WERI-Rb-1 (cell line): Measurements from ENCODE around the gene RMI2.

Source experiments
- DNase-seq: peaks from one replicate; pipeline ENCODE4 v3.0.0-alpha.2; 2020
- H3K27ac ChIP-seq: fragments of 250-450 bp; sonication (Bioruptor Pico); 2 replicates; pipeline ENCODE4 v1.5.1; 2020; ENCODE audit warnings: mild to moderate bottlenecking, moderate library complexity
- H3K27me3 ChIP-seq: fragments of 250-450 bp; sonication (Bioruptor Pico); 2 replicates; pipeline ENCODE4 v1.5.1; 2021; ENCODE audit warnings: mild to moderate bottlenecking, low read depth, moderate library complexity; ENCODE audit not compliant: insufficient read depth, severe bottlenecking
- H3K36me3 ChIP-seq: fragments of 250-450 bp; sonication (Bioruptor Pico); 2 replicates; pipeline ENCODE4 v1.5.1; 2020; ENCODE audit warnings: mild to moderate bottlenecking, moderate library complexity
- H3K4me3 ChIP-seq: 2 replicates; pipeline ENCODE4 v1.5.1; 2011; ENCODE audit warnings: low read depth, mild to moderate bottlenecking, control low read depth, low read length
- H3K9me3 ChIP-seq: fragments of 250-450 bp; sonication (Bioruptor Pico); 2 replicates; pipeline ENCODE4 v1.5.1; 2021; ENCODE audit warnings: mild to moderate bottlenecking, moderate library complexity; ENCODE audit not compliant: severe bottlenecking
- CTCF ChIP-seq: IDR thresholded peaks from 2 replicates; pipeline ENCODE4 v1.5.1; 2011; ENCODE audit warnings: low read depth, mild to moderate bottlenecking, control low read depth, inconsistent platforms, low read length

RMI2 gene

GRCh38 chr16:11398136-11398535 lies 52.9 kb downstream of the RMI2 start:
- Histone ChIP-seq H3K27ac (no peak overlapping the region), H3K9me3 (no peaks in the 10 kb centered on the region), H3K36me3 (no peaks in the 10 kb centered on the region), H3K27me3 (no peaks in the 10 kb centered on the region), H3K4me3 (no peak overlapping the region)
- no peak for DNase-seq
- TF ChIP-seq CTCF, result no peak

- H3K27ac ChIP-seq, result no peak overlapping the region
- no peaks in the 10 kb centered on the region for H3K36me3 ChIP-seq
- H3K4me3 ChIP-seq, result no peak overlapping the region
- TF ChIP-seq CTCF, result no peak
- H3K9me3 ChIP-seq, result no peaks in the 10 kb centered on the region
- DNase-seq, result no peak
- no peaks in the 10 kb centered on the region for H3K27me3 ChIP-seq
These were observed 53.6 kb downstream of the RMI2 start for GRCh38 chr16:11398851-11399250.

- H3K36me3 ChIP-seq, result no peaks in the 10 kb centered on the region
- no peak overlapping the region for H3K4me3 ChIP-seq
- H3K27me3 ChIP-seq, result no peaks in the 10 kb centered on the region
- no peak for TF ChIP-seq CTCF
- H3K27ac ChIP-seq, result no peak overlapping the region
- H3K9me3 ChIP-seq, result no peaks in the 10 kb centered on the region
- DNase-seq, result no peak
These were observed 54.1 kb downstream of the RMI2 start for GRCh38 chr16:11399261-11399831.

- DNase-seq, result peak; percentile 5
- no peaks in the 10 kb centered on the region for H3K9me3 ChIP-seq
- no peak overlapping the region for H3K4me3 ChIP-seq
- no peak overlapping the region for H3K27ac ChIP-seq
- no peaks in the 10 kb centered on the region for H3K36me3 ChIP-seq
- H3K27me3 ChIP-seq, result no peaks in the 10 kb centered on the region
- no peak for TF ChIP-seq CTCF
These were observed 54.8 kb downstream of the RMI2 start for GRCh38 chr16:11400076-11400475.
